HG02840 (cell line): ENCODE results near the gene SPART.

ENCODE experiments used
- ATAC-seq: cut with Tn5 transposase; IDR thresholded peaks from one replicate; pipeline ENCODE4 v1.9.1; 2021; ENCODE audit warnings: mild to moderate bottlenecking, moderate library complexity, moderate number of reproducible peaks; ENCODE audit not compliant: unreplicated experiment, low FRiP score

Gene SPART

DNA sequence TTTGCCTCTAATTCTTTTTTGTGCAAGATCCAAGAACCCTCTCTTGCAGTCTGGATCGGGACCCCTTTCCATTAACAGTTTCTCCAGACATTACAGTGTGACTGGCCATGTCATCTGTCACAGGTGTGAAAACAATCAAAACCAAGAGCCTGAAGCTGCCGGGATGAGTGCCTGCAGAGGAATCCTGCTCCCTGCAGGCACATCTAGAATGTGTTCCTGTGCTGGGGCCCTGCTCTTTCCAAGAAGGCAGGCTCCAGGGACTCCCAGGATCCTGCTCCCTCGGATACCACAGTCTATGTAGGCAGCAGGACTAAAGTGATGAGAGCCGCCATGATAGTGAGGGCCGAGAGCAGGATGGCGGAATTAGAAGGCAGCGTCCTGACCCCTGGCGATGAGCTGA is 87.4 kb downstream of the SPART start:
- ATAC-seq = no peak
